Caco-2 (cell line): ENCODE measurements around the gene CCDC61. TPM values are rescaled to one million over a fixed set of nuclear protein-coding genes. Genes with fewer than 3 reads are reported as not detected.

Source experiments
- BruUV-seq: library from RNA; stranded (reverse); fragments of 400-500 nt; replicated peaks from 2 replicates; lab custom pipeline; 2021; lab: Mats Ljungman, UMichigan
- CTCF ChIA-PET: fragments of 300-600 bp; sonication (Branson Sonifier 250); formaldehyde crosslinking; loops from one replicate; lab custom pipeline; 2022; ENCODE audit warnings: antibody characterized with exemption; lab: Charles Lee
- POLR2A ChIA-PET: fragments of 300-600 bp; sonication (Branson Sonifier 250); formaldehyde crosslinking; loops from one replicate; lab custom pipeline; 2022; ENCODE audit warnings: antibody characterized with exemption; lab: Charles Lee
- DNase-seq, 2 experiments: peaks; one replicate each; pipeline versions ENCODE4 v3.0.0 to v3.0.0-alpha.2; 2020 to 2022
- H3K27me3 ChIP-seq: replicated peaks from 2 replicates; pipeline ENCODE4 v1.6.0; 2011; ENCODE audit warnings: low read length; ENCODE audit not compliant: control insufficient read depth, insufficient read depth
- H3K36me3 ChIP-seq: 2 replicates; pipeline ENCODE4 v1.5.1; 2011; ENCODE audit warnings: low read length; ENCODE audit not compliant: control insufficient read depth, insufficient read depth
- H3K4me1 ChIP-seq: fragments of 250-450 bp; sonication (Bioruptor Pico); 2 replicates; pipeline ENCODE4 v1.5.1; 2020; ENCODE audit warnings: mild to moderate bottlenecking
- H3K4me3 ChIP-seq: 2 replicates; pipeline ENCODE4 v1.5.1; 2011; ENCODE audit warnings: low read depth, mild to moderate bottlenecking, control low read depth, low read length
- H3K9me3 ChIP-seq: fragments of 250-450 bp; sonication (Bioruptor Pico); 2 replicates; pipeline ENCODE4 v1.5.1; 2020; ENCODE audit warnings: mild to moderate bottlenecking, moderate library complexity
- H3K27ac Mint-ChIP-seq: one replicate; pipeline ENCODE4 v1.8.0; 2022; ENCODE audit warnings: mixed read lengths; ENCODE audit not compliant: unreplicated experiment
- H3K27me3 Mint-ChIP-seq: one replicate; pipeline ENCODE4 v1.8.0; 2022; ENCODE audit warnings: mixed read lengths; ENCODE audit not compliant: insufficient read depth, unreplicated experiment
- H3K36me3 Mint-ChIP-seq: one replicate; pipeline ENCODE4 v1.8.0; 2022; ENCODE audit warnings: mild to moderate bottlenecking, mixed read lengths; ENCODE audit not compliant: insufficient read depth, unreplicated experiment
- H3K4me1 Mint-ChIP-seq: one replicate; pipeline ENCODE4 v1.8.0; 2022; ENCODE audit warnings: low read depth, mixed read lengths; ENCODE audit not compliant: unreplicated experiment
- H3K4me3 Mint-ChIP-seq: one replicate; pipeline ENCODE4 v1.8.0; 2022; ENCODE audit warnings: mild to moderate bottlenecking, moderate library complexity, mixed read lengths; ENCODE audit not compliant: unreplicated experiment
- H3K9me3 Mint-ChIP-seq: one replicate; pipeline ENCODE4 v1.8.0; 2022; ENCODE audit warnings: mixed read lengths; ENCODE audit not compliant: unreplicated experiment
- CTCF ChIP-seq, 2 experiments: fragments of 200-600 bp in 1 of 2; IDR thresholded peaks; 1 replicate in 1 of 2; 2 replicates in 1 of 2; pipeline versions ENCODE4 v1.5.1 to v1.8.0; 2011 to 2022; ENCODE audit warnings: antibody characterized with exemption in 1 of 2, control low read depth in 1 of 2, inconsistent platforms in 1 of 2, low read depth in 1 of 2, low read length in 1 of 2, mild to moderate bottlenecking in 1 of 2, moderate library complexity in 1 of 2; ENCODE audit not compliant: insufficient read depth in 1 of 2, severe bottlenecking in 1 of 2, unreplicated experiment in 1 of 2
- intact Hi-C: fragments of 100-400 bp; cut with micrococcal nuclease; formaldehyde crosslinking; loops from one replicate; pipeline ENCODE4 v1.10.0; 2022; ENCODE audit not compliant: unreplicated experiment
- total RNA-seq: library from RNA; stranded (reverse); gene quantifications from 2 replicates; pipeline ENCODE4 v1.2.3, GENCODE V29; 2022

Gene CCDC61
- total RNA-seq, 1 experiment from 2014 or later, result 21.1 TPM

- H3K9me3 Mint-ChIP-seq, result no peaks in the 10 kb centered on the region
- TF ChIP-seq CTCF (IDR thresholded peaks at IDR 0.05; ENCODE audit: insufficient read depth in 1 of 2, low read depth in 1 of 2, low read length in 1 of 2, severe bottlenecking in 1 of 2, unreplicated experiment in 1 of 2), result no peak
- peak in 1 of 2 experiments; percentile 24 for DNase-seq
- H3K4me3 Mint-ChIP-seq, result no peak overlapping the region
- H3K36me3 Mint-ChIP-seq, result no peaks in the 10 kb centered on the region
- POLR2A ChIA-PET, result no interaction called here
- Histone ChIP-seq H3K9me3 (no peaks in the 10 kb centered on the region), H3K4me3 (no peak overlapping the region), H3K4me1 (no peaks in the 10 kb centered on the region; the same call in 1 of the 2 replicates), H3K36me3 (no peaks in the 10 kb centered on the region), H3K27me3 (no peaks in the 10 kb centered on the region)
- intact Hi-C loops, result no loop called here
- H3K27ac Mint-ChIP-seq, result no peak overlapping the region
- H3K27me3 Mint-ChIP-seq, result peaks cover 18% of the 10 kb centered on the region
- CTCF ChIA-PET, result interaction anchor here (0.5 to 0.6 kb wide), 2 partner anchors 23 to 52 kb away, joined by 5 read pairs; no protein-coding TSS in a partner anchor
- H3K4me1 Mint-ChIP-seq, result peaks cover 7% of the 10 kb centered on the region
- BruUV-seq, result no TSS peak
Observed at GRCh38 chr19:45968626-45969025, 26.6 kb upstream of the CCDC61 start.

- intact Hi-C loops, result no loop called here
- no peak overlapping the region for H3K4me3 Mint-ChIP-seq
- H3K4me3 ChIP-seq, result no peak overlapping the region
- H3K9me3 ChIP-seq, result no peaks in the 10 kb centered on the region
- no peaks in the 10 kb centered on the region for H3K36me3 Mint-ChIP-seq
- ChIA-PET POLR2A (no interaction called here), CTCF (no interaction called here)
- no TSS peak for BruUV-seq
- H3K27me3 Mint-ChIP-seq, result peaks cover 19% of the 10 kb centered on the region
- no peak overlapping the region for H3K27ac Mint-ChIP-seq
- DNase-seq, result no peak
- H3K9me3 Mint-ChIP-seq, result no peaks in the 10 kb centered on the region
- TF ChIP-seq CTCF (IDR thresholded peaks at IDR 0.05; ENCODE audit: insufficient read depth in 1 of 2, low read depth in 1 of 2, low read length in 1 of 2, severe bottlenecking in 1 of 2, unreplicated experiment in 1 of 2), result no peak
- H3K4me1 Mint-ChIP-seq, result peaks cover 7% of the 10 kb centered on the region
- peaks cover 4% of the 10 kb centered on the region; the same call in 1 of the 2 replicates for H3K4me1 ChIP-seq
- no peaks in the 10 kb centered on the region for H3K27me3 ChIP-seq
- H3K36me3 ChIP-seq, result no peaks in the 10 kb centered on the region
Observed at GRCh38 chr19:45969676-45970075, 25.6 kb upstream of the CCDC61 start.

- H3K27me3 ChIP-seq, result no peaks in the 10 kb centered on the region
- intact Hi-C loops, result no loop called here
- no peaks in the 10 kb centered on the region for H3K9me3 ChIP-seq
- H3K4me3 ChIP-seq, result no peak overlapping the region
- H3K4me1 ChIP-seq, result peaks cover 4% of the 10 kb centered on the region; the same call in 1 of the 2 replicates
- POLR2A ChIA-PET, result no interaction called here
- Mint-ChIP-seq H3K4me1 (peaks cover 7% of the 10 kb centered on the region), H3K27me3 (peaks cover 29% of the 10 kb centered on the region), H3K27ac (no peak overlapping the region), H3K36me3 (no peaks in the 10 kb centered on the region), H3K9me3 (no peaks in the 10 kb centered on the region), H3K4me3 (peak overlapping the region; percentile 1)
- TF ChIP-seq CTCF (IDR thresholded peaks at IDR 0.05; ENCODE audit: insufficient read depth in 1 of 2, low read depth in 1 of 2, low read length in 1 of 2, severe bottlenecking in 1 of 2, unreplicated experiment in 1 of 2), result no peak
- no TSS peak for BruUV-seq
- no peak for DNase-seq
- H3K36me3 ChIP-seq, result no peaks in the 10 kb centered on the region
- CTCF ChIA-PET, result no interaction called here
Observed at GRCh38 chr19:45971260-45971902, 23.9 kb upstream of the CCDC61 start.
